ENCODE results near the gene PCBP2. TPM values are rescaled to one million over a fixed set of nuclear protein-coding genes. Genes with fewer than 3 reads are reported as not detected.
A peak's percentile ranks its signal among the peaks of the same experiment; 100 is the strongest.
"Not testable (repeated sequence)": the region's sequence is repeated elsewhere in the genome, so short reads cannot be mapped to it uniquely, and the experiment has no call there.

PCBP2 gene
- total RNA-seq, 2 donors from 2014 or later, result 786 to 1,016 TPM

GRCh38 chr12:53481458-53481857 lies 29.6 kb downstream of the PCBP2 start:
- H3K9me3 Mint-ChIP-seq; ATAC-seq; DNase-seq (ENCODE audit: low spot score in 2 of 2): not testable (repeated sequence)
- H3K36me3 Mint-ChIP-seq, result peaks cover 5 to 13% of the 10 kb centered on the region in 2 donors
- H3K27ac Mint-ChIP-seq, result peak overlapping the region in 1 of 2 donors; percentile 60

- peak overlapping the region in 1 of 2 donors; percentile 77 for H3K27ac Mint-ChIP-seq
- no peaks in the 10 kb centered on the region for H3K9me3 Mint-ChIP-seq
- H3K36me3 Mint-ChIP-seq, result peaks cover 0 to 13% of the 10 kb centered on the region in 2 donors
- DNase-seq (ENCODE audit: low spot score in 2 of 2), result no peak
- ATAC-seq, result no peak
Measured at GRCh38 chr12:53481939-53482586, 30.2 kb downstream of the PCBP2 start.

GRCh38 chr12:53482626-53483168 lies 30.8 kb downstream of the PCBP2 start:
- H3K27ac Mint-ChIP-seq, result no peak overlapping the region
- H3K36me3 Mint-ChIP-seq, result peaks cover 0 to 13% of the 10 kb centered on the region in 2 donors
- no peaks in the 10 kb centered on the region for H3K9me3 Mint-ChIP-seq
- ATAC-seq (peak in 1 of 2 donors; percentile 2), DNase-seq (ENCODE audit: low spot score in 2 of 2) (no peak)

- H3K9me3 Mint-ChIP-seq, result no peaks in the 10 kb centered on the region
- peaks cover 0 to 13% of the 10 kb centered on the region in 2 donors for H3K36me3 Mint-ChIP-seq
- ATAC-seq, result peak; percentile 3 to 9
- no peak for DNase-seq (ENCODE audit: low spot score in 2 of 2)
- peak overlapping the region; percentile 55 to 94 for H3K27ac Mint-ChIP-seq
Measured at GRCh38 chr12:53483225-53483978, 31.5 kb downstream of the PCBP2 start.

GRCh38 chr12:53483979-53484377 lies 32.1 kb downstream of the PCBP2 start:
- Mint-ChIP-seq H3K9me3 (no peaks in the 10 kb centered on the region), H3K27ac (peak overlapping the region; percentile 55 to 94), H3K36me3 (peaks cover 0 to 13% of the 10 kb centered on the region in 2 donors)
- DNase-seq (ENCODE audit: low spot score in 2 of 2) (no peak), ATAC-seq (peak; percentile 8 to 12)

GRCh38 chr12:53484686-53485575 lies 33.0 kb downstream of the PCBP2 start:
- H3K9me3 Mint-ChIP-seq, result no peaks in the 10 kb centered on the region

GRCh38 chr12:53485955-53486735 lies 34.2 kb downstream of the PCBP2 start:
- ATAC-seq (no peak), DNase-seq (ENCODE audit: low spot score in 2 of 2) (no peak)
- Mint-ChIP-seq H3K27ac (peak overlapping the region; percentile 68 to 83), H3K9me3 (no peaks in the 10 kb centered on the region), H3K36me3 (peaks cover 0 to 6% of the 10 kb centered on the region in 2 donors)

More at GRCh38 chr12:53484686-53485575, 33.0 kb downstream of the PCBP2 start:
- Mint-ChIP-seq H3K27ac (peak overlapping the region in 1 of 2 donors; percentile 93), H3K36me3 (peaks cover 0 to 6% of the 10 kb centered on the region in 2 donors)
- DNase-seq (ENCODE audit: low spot score in 2 of 2) (no peak), ATAC-seq (no peak)

- DNase-seq (ENCODE audit: low spot score in 2 of 2) (no peak), ATAC-seq (no peak)
- Mint-ChIP-seq H3K36me3 (peaks cover 0 to 4% of the 10 kb centered on the region in 2 donors), H3K27ac (peak overlapping the region; percentile 68 to 83), H3K9me3 (no peaks in the 10 kb centered on the region)
Measured at GRCh38 chr12:53486736-53487487, 35.0 kb downstream of the PCBP2 start.

GRCh38 chr12:53489242-53489864 lies 37.5 kb downstream of the PCBP2 start:
- Mint-ChIP-seq H3K9me3 (no peaks in the 10 kb centered on the region), H3K27ac (no peak overlapping the region), H3K36me3 (no peaks in the 10 kb centered on the region)
- DNase-seq (ENCODE audit: low spot score in 2 of 2) (no peak), ATAC-seq (no peak)

GRCh38 chr12:53492188-53492587 lies 40.3 kb downstream of the PCBP2 start:
- H3K36me3 Mint-ChIP-seq, result no peaks in the 10 kb centered on the region
- no peak overlapping the region for H3K27ac Mint-ChIP-seq
- ATAC-seq, result no peak

GRCh38 chr12:53492830-53493609 lies 41.1 kb downstream of the PCBP2 start:
- ATAC-seq (peak; percentile 95 to 98), DNase-seq (ENCODE audit: low spot score in 2 of 2) (peak; percentile 86 to 91)
- H3K9me3 Mint-ChIP-seq, result no peaks in the 10 kb centered on the region
- H3K27ac Mint-ChIP-seq, result peak overlapping the region; percentile 79 to 97
- H3K36me3 Mint-ChIP-seq, result no peaks in the 10 kb centered on the region

More at GRCh38 chr12:53492188-53492587, 40.3 kb downstream of the PCBP2 start:
- H3K9me3 Mint-ChIP-seq, result no peaks in the 10 kb centered on the region
- no peak for DNase-seq (ENCODE audit: low spot score in 2 of 2)

- no peak for ATAC-seq
- Mint-ChIP-seq H3K9me3 (no peaks in the 10 kb centered on the region), H3K27ac (peak overlapping the region; percentile 79 to 97), H3K36me3 (no peaks in the 10 kb centered on the region)
- DNase-seq (ENCODE audit: low spot score in 2 of 2), result no peak
Measured at GRCh38 chr12:53493610-53494391, 41.9 kb downstream of the PCBP2 start.

- Mint-ChIP-seq H3K9me3 (no peaks in the 10 kb centered on the region), H3K27ac (no peak overlapping the region), H3K36me3 (no peaks in the 10 kb centered on the region)
- DNase-seq (ENCODE audit: low spot score in 2 of 2), result no peak
- ATAC-seq, result no peak
Measured at GRCh38 chr12:53495903-53496751, 44.2 kb downstream of the PCBP2 start.

All from activated naive CD4-positive, alpha-beta T cell treated with anti-CD3 and anti-CD28 coated beads, Interleukin-2, amount 50 U/mL, for 72 hours (primary cell).